GM13977 (cell line): ENCODE measurements around the gene LRP3.

ENCODE experiments used
- DNase-seq: peaks from one replicate; pipeline ENCODE4 v3.0.0; 2012; ENCODE audit warnings: low spot score
- CTCF ChIP-seq: IDR thresholded peaks from 2 replicates; pipeline ENCODE4 v1.5.1; 2012; ENCODE audit warnings: mild to moderate bottlenecking, control low read depth; ENCODE audit not compliant: insufficient read depth; ENCODE audit errors: extremely low read depth, missing control alignments
- in situ Hi-C: fragments of 300-500 bp; cut with MboI; formaldehyde crosslinking; loops from one replicate; pipeline ENCODE4 v1.12.0; 2022; ENCODE audit warnings: low sequenced_read_pairs, low pct_unique_long_range_greater_than_20kb, mixed read lengths, inconsistent platforms; ENCODE audit not compliant: unreplicated experiment

The LRP3 gene

GRCh38 chr19:33203529-33203928 is 9.4 kb downstream of the LRP3 start:
- no peak for DNase-seq
- in situ Hi-C loops: no loop called here
- TF ChIP-seq CTCF: no peak

GRCh38 chr19:33204136-33204973 is 10.2 kb downstream of the LRP3 start:
- no peak for TF ChIP-seq CTCF
- no peak for DNase-seq
- in situ Hi-C loops: no loop called here

DNA sequence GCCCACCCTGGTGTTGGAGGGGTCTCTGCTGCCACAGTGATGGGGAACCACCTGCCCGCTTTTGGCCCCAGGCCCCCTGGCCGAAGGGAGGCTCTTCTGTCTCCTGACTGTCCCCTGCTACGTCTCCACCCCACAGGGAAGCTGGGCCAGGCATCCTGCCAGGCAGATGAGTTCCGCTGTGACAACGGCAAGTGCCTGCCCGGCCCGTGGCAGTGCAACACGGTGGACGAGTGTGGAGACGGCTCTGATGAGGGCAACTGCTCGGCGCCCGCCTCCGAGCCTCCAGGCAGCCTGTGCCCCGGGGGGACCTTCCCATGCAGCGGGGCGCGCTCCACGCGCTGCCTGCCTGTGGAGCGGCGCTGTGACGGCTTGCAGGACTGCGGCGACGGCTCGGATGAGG is 11.0 kb downstream of the LRP3 start:
- no peak for TF ChIP-seq CTCF
- in situ Hi-C loops: no loop called here
- no peak for DNase-seq

DNA sequence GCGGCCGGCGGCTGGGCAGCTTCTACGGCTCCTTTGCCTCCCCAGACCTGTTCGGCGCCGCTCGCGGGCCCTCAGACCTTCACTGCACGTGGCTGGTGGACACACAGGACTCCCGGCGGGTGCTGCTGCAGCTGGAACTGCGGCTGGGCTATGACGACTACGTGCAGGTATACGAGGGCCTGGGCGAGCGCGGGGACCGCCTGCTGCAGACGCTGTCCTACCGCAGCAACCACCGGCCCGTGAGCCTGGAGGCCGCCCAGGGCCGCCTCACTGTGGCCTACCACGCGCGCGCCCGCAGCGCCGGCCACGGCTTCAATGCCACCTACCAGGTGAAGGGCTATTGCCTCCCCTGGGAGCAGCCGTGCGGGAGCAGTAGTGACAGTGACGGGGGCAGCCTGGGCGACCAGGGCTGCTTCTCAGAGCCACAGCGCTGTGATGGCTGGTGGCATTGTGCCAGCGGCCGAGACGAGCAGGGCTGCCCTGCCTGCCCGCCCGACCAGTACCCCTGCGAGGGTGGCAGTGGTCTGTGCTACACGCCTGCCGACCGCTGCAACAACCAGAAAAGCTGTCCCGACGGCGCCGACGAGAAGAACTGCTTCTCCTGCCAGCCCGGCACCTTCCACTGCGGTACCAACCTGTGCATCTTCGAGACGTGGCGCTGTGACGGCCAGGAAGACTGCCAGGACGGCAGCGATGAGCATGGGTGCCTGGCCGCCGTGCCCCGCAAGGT is 11.6 kb downstream of the LRP3 start:
- no peak for DNase-seq
- in situ Hi-C loops: no loop called here
- TF ChIP-seq CTCF: no peak

DNA sequence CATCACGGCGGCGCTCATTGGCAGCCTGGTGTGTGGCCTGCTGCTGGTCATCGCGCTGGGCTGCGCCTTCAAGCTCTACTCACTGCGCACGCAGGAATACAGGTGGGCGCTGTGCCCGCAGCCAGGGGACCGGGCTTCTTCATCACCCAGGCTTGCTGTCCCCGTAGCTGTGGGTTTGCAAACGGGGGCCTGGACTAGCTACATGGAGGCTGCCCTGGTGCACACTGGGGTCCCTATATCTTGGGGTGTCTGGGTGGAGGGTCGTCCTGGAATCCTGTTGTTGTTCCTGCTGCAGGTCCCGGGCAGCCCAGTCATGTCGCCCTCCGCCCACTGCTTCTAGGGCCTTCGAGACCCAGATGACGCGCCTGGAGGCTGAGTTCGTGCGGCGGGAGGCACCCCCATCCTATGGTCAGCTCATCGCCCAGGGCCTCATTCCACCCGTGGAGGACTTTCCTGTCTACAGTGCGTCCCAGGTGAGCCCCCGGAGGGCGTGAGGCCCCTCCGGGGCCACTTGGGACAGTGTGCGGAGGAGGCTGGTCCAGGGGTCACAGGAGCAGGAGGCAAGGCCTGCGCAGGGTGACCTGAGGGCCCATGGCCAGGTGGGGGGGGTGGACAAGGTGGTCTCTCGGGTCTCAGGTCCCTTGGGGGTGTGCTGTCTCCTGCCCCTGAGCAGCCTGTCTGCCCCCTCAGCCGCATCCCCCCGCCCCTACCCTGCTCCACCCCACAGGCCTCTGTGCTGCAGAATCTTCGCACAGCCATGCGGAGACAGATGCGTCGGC is 12.3 kb downstream of the LRP3 start:
- DNase-seq: no peak
- in situ Hi-C loops: no loop called here
- TF ChIP-seq CTCF: no peak

GRCh38 chr19:33207040-33207620 is 13.0 kb downstream of the LRP3 start:
- in situ Hi-C loops: no loop called here
- TF ChIP-seq CTCF: no peak

More at GRCh38 chr19:33207040-33207620, 13.0 kb downstream of the LRP3 start:
- no peak for DNase-seq
